ENCODE results near the gene TBC1D5.

The TBC1D5 gene

DNA sequence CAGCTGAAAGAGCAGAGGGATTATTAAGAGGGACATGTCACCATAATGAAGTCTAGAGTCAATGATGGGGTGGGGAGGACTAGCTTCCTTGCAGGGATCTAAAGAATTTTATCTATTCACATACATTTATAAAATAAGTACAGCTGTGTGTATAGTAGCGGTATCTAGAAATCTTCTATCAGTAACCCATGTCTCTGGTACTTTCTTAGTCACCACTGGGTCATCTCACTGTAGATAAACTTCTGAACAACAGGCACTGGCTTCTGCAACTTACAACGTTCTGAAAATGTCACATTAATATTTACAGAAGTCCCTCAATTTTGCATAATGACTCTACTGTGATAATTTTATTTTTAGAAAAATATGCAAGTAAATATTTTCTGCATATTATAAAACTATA, 401.7 kb downstream of the TBC1D5 start:
- DNase-seq = no peak
- TF ChIP-seq, protein P1, sequence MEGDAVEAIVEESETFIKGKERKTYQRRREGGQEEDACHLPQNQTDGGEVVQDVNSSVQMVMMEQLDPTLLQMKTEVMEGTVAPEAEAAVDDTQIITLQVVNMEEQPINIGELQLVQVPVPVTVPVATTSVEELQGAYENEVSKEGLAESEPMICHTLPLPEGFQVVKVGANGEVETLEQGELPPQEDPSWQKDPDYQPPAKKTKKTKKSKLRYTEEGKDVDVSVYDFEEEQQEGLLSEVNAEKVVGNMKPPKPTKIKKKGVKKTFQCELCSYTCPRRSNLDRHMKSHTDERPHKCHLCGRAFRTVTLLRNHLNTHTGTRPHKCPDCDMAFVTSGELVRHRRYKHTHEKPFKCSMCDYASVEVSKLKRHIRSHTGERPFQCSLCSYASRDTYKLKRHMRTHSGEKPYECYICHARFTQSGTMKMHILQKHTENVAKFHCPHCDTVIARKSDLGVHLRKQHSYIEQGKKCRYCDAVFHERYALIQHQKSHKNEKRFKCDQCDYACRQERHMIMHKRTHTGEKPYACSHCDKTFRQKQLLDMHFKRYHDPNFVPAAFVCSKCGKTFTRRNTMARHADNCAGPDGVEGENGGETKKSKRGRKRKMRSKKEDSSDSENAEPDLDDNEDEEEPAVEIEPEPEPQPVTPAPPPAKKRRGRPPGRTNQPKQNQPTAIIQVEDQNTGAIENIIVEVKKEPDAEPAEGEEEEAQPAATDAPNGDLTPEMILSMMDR (IDR thresholded peaks at IDR 0.05; ENCODE audit: low read depth, low read length, missing control alignments) = no peak
- in situ Hi-C loops (cut with HindIII; ENCODE audit: low pct_ligation_motif_present, low sequenced_read_pairs) = no loop called here

DNA sequence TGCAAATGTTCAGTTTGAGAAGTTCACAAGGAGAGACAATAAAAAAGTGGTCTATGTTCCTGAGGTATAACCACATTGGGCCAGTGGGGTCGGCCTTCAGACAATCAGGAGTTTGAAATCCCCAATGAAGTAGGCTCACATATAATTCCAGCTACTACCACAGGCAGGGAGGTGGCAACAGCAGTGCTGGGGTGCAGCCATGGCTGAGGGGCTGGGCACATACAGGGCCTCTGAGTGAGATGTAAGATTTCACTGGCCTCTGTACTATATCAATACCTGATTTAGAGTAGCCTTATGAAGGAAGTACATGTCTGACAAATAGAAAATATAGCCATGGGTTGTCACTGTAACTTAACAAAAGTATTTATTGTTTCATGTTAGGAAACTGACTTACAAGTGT, 402.2 kb downstream of the TBC1D5 start:
- no peak for DNase-seq
- TF ChIP-seq, protein P1 (IDR thresholded peaks at IDR 0.05; ENCODE audit: low read depth, low read length, missing control alignments) = no peak
- Histone ChIP-seq H3K36me3 (replicated peaks) (no peaks in the 10 kb centered on the region), H3K27ac (no peak overlapping the region), H3K4me3 (ENCODE audit: low read depth, low read length) (no peak overlapping the region), H3K27me3 (replicated peaks) (no peaks in the 10 kb centered on the region)
- in situ Hi-C loops (cut with HindIII; ENCODE audit: low pct_ligation_motif_present, low sequenced_read_pairs) = no loop called here

More for the DNA sequence above, 401.7 kb downstream of the TBC1D5 start:
- H3K4me3 ChIP-seq (ENCODE audit: low read depth, low read length) = no peak overlapping the region
- no peaks in the 10 kb centered on the region for H3K36me3 ChIP-seq (replicated peaks)
- no peak overlapping the region for H3K27ac ChIP-seq
- no peaks in the 10 kb centered on the region for H3K27me3 ChIP-seq (replicated peaks)

DNA sequence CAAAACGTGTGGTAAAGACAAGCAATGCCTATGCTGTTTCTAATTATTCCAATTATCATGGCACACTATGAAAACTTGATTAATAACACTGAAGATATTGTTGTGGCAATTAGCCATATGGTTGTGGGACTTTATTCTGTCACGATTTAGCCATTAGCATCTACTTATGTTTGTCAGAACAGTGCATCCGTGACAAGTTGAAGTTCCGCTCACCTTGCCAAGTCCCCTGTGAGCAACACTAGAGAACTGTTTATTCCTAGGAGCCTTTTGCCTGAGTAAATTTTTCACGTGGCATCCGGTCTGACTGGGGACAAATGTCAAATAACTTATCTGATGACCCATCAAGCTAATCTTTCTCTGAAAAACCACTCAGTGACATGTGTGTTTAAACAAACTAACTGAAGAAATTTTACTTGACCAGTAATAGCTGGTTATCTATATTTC, 403.3 kb downstream of the TBC1D5 start:
- no peaks in the 10 kb centered on the region for H3K36me3 ChIP-seq (replicated peaks)
- DNase-seq = no peak
- TF ChIP-seq, protein P1 (IDR thresholded peaks at IDR 0.05; ENCODE audit: low read depth, low read length, missing control alignments) = no peak
- H3K27me3 ChIP-seq (replicated peaks) = no peaks in the 10 kb centered on the region
- H3K27ac ChIP-seq = no peak overlapping the region
- in situ Hi-C loops (cut with HindIII; ENCODE audit: low pct_ligation_motif_present, low sequenced_read_pairs) = no loop called here
- no peak overlapping the region for H3K4me3 ChIP-seq (ENCODE audit: low read depth, low read length)

DNA sequence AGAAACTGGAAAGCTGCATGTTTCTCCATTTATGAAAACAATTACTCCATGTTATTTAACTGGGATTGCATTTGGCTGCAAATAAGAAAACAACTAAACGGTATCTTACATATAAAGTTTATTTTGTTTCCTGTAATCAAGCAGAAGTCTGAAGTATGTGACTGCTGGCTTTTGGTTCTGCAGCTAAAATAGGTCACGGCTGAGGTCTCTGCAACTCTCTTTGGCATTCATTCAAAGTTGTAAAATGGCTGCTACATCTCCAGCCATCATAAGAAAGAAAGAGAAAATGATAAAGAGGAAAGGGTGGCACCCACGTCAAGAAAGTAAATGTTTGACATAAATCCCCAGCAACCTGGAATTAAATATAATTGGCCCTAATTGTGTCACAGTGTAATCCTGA, 406.1 kb downstream of the TBC1D5 start:
- Histone ChIP-seq H3K27ac (no peak overlapping the region), H3K27me3 (replicated peaks) (no peaks in the 10 kb centered on the region), H3K4me3 (ENCODE audit: low read depth, low read length) (no peak overlapping the region), H3K36me3 (replicated peaks) (no peaks in the 10 kb centered on the region)
- TF ChIP-seq, protein P1 (IDR thresholded peaks at IDR 0.05; ENCODE audit: low read depth, low read length, missing control alignments) = no peak
- in situ Hi-C loops (cut with HindIII; ENCODE audit: low pct_ligation_motif_present, low sequenced_read_pairs) = no loop called here
- no peak for DNase-seq

DNA sequence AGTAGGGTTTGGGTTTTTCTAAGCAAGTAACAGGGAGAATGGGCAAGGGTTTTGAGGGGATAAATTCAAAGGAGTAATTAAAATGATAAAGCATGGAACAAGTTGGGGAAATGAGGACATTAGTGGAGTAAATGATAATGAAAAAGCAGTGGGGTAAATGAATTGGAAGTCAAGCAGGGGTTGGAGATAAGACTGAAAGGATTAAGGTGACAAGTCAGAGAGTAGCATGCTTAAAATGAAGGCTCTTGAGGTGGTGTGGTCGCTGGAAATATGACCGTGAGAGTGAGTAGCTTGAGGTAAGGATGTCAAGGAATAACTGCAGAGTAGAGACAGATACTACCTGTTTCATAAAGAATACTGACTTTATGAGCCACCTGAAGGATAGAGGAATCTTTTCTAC, 408.5 kb downstream of the TBC1D5 start:
- in situ Hi-C loops (cut with HindIII; ENCODE audit: low pct_ligation_motif_present, low sequenced_read_pairs) = no loop called here
- TF ChIP-seq, protein P1 (IDR thresholded peaks at IDR 0.05; ENCODE audit: low read depth, low read length, missing control alignments) = no peak
- no peak for DNase-seq
- H3K27ac ChIP-seq = no peak overlapping the region
- no peak overlapping the region for H3K4me3 ChIP-seq (ENCODE audit: low read depth, low read length)
- no peaks in the 10 kb centered on the region for H3K36me3 ChIP-seq (replicated peaks)
- H3K27me3 ChIP-seq (replicated peaks) = no peaks in the 10 kb centered on the region

DNA sequence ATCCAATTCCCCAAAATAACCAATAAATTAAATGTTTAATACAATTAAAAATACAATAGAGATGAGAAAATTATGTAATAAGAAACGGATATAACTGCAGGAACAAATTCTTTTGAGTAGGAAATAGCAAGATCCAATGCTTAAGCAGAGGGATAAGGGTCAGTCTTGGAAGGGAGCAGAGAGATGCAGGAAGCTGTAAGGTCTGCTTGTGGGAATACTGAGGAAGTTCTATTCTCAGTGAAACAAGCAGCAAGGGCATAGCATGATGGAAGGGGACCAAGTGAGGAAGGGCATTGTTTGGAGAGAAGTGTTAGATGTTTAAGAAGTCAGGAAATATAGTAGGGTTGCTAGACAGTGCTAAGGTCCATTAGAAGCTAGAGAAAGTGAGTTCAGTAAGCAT, 409.0 kb downstream of the TBC1D5 start:
- H3K27me3 ChIP-seq (replicated peaks) = no peaks in the 10 kb centered on the region
- no peaks in the 10 kb centered on the region for H3K36me3 ChIP-seq (replicated peaks)
- in situ Hi-C loops (cut with HindIII; ENCODE audit: low pct_ligation_motif_present, low sequenced_read_pairs) = no loop called here
- H3K4me3 ChIP-seq (ENCODE audit: low read depth, low read length) = no peak overlapping the region
- H3K27ac ChIP-seq = no peak overlapping the region
- no peak for DNase-seq
- TF ChIP-seq, protein P1 (IDR thresholded peaks at IDR 0.05; ENCODE audit: low read depth, low read length, missing control alignments) = no peak
